Measurements from ENCODE around the gene BHLHE23.

Gene BHLHE23

GRCh38 chr20:63009045-63009961 lies 2.5 kb upstream of the BHLHE23 start:
- peak; percentile 94 for DNase-seq (ENCODE audit: low spot score)

GRCh38 chr20:63008541-63009044 lies 1.8 kb upstream of the BHLHE23 start:
- no peak for DNase-seq (ENCODE audit: low spot score)

GRCh38 chr20:63007646-63008488 lies 1.1 kb upstream of the BHLHE23 start:
- DNase-seq (ENCODE audit: low spot score), result no peak

- DNase-seq (ENCODE audit: low spot score), result no peak
These were observed 539 bp upstream of the BHLHE23 start for GRCh38 chr20:63007360-63007645.

- no peak for DNase-seq (ENCODE audit: low spot score)
These were observed 763 bp downstream of the BHLHE23 start for GRCh38 chr20:63005862-63006539.

GRCh38 chr20:63005365-63005861 lies 1.4 kb downstream of the BHLHE23 start:
- DNase-seq (ENCODE audit: low spot score), result no peak

- no peak for DNase-seq (ENCODE audit: low spot score)
These were observed 2.0 kb downstream of the BHLHE23 start for GRCh38 chr20:63004607-63005364.

- no peak for DNase-seq (ENCODE audit: low spot score)
These were observed 3.2 kb downstream of the BHLHE23 start for GRCh38 chr20:63003546-63003945.

GRCh38 chr20:63002511-63002910 lies 4.3 kb downstream of the BHLHE23 start:
- no peak for DNase-seq (ENCODE audit: low spot score)

GRCh38 chr20:63000958-63001357 lies 5.8 kb downstream of the BHLHE23 start:
- no peak for DNase-seq (ENCODE audit: low spot score)

- DNase-seq (ENCODE audit: low spot score), result no peak
These were observed 6.7 kb downstream of the BHLHE23 start for GRCh38 chr20:63000036-63000435.

GRCh38 chr20:62999580-62999979 lies 7.2 kb downstream of the BHLHE23 start:
- DNase-seq (ENCODE audit: low spot score), result no peak

GRCh38 chr20:62998449-62998848 lies 8.3 kb downstream of the BHLHE23 start:
- no peak for DNase-seq (ENCODE audit: low spot score)

- DNase-seq (ENCODE audit: low spot score), result no peak
These were observed 9.2 kb downstream of the BHLHE23 start for GRCh38 chr20:62997417-62998035.

GRCh38 chr20:62996596-62996982 lies 10.2 kb downstream of the BHLHE23 start:
- DNase-seq (ENCODE audit: low spot score), result no peak

GRCh38 chr20:62995898-62996595 lies 10.7 kb downstream of the BHLHE23 start:
- DNase-seq (ENCODE audit: low spot score), result no peak

GRCh38 chr20:62995481-62995880 lies 11.3 kb downstream of the BHLHE23 start:
- DNase-seq (ENCODE audit: low spot score), result no peak

GRCh38 chr20:62994869-62995281 lies 11.9 kb downstream of the BHLHE23 start:
- no peak for DNase-seq (ENCODE audit: low spot score)

- DNase-seq (ENCODE audit: low spot score), result no peak
These were observed 12.8 kb downstream of the BHLHE23 start for GRCh38 chr20:62993856-62994494.

GRCh38 chr20:62991863-62992262 lies 14.9 kb downstream of the BHLHE23 start:
- DNase-seq (ENCODE audit: low spot score), result no peak

Measured in AG20443 (cell line).